ENCODE results near the gene TARP.
"Not testable (repeated sequence)": the region's sequence is repeated elsewhere in the genome, so short reads cannot be mapped to it uniquely, and the experiment has no call there.

The TARP gene

DNA sequence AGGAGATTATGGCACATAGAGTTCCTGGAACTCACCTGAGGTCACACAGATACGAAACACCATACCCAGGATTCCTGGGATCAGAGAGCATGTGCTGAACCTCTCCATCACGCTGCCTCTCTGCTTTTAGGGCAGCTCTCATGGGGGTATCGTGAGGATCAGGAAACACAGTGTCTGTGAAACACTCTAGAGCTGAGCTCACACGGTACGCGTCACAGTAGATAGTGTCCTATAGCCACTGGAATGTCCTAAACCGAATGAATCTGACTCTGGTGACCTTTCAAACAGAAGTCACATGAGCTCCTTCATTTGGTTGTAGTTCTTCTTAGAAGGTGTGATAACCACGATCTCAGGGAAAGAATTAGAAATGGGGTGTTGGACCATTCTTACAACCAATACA is 14.3 kb downstream of the TARP start:
- DNase-seq = not testable (repeated sequence)

- no peak for DNase-seq
Measured at GRCh38 chr7:38257350-38257677, 16.1 kb downstream of the TARP start.

DNA sequence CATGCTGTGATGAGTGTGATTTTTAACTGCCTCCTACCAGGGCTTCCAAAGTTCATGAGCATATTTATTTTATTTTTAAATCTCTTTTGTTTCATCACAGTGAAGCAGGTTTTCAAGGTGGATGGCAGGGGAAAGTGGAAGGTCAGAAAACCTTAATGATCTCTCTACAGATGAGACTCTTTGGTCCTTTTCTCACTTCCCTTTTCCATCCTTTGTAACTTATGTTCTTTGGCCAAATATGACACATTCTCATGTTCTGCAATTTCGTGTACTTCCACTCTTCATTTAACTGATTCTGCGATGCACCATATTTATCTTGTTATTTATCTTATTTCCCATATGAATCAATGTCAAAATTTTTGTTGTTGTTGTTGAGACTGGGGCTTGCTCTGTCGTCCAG is 23.6 kb downstream of the TARP start:
- DNase-seq = not testable (repeated sequence)

DNA sequence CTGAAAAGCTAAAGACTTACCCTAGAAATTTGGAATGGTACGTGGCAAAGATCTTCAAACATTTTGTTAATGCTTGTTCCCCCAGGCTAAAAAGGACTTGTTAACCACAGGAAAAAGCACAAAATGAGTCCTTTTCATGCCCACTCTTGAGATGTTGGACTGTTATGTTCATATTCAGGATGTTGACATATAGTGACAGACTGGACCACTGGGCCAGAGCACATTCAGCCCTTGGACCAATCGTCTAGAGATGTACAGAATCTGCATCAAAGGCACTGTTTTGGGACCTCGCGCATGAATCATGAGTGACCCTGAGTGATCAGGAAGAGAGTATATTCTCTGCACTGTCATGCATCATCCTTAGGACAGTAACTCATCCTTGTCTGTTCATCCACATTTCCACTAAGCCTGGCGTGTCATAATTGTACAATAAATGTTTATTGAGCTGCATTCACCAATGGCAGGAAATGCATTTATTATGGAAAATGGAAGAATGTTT is 25.3 kb downstream of the TARP start:
- DNase-seq = no peak

- DNase-seq = no peak
Measured at GRCh38 chr7:38245409-38245977, 27.9 kb downstream of the TARP start.

DNA sequence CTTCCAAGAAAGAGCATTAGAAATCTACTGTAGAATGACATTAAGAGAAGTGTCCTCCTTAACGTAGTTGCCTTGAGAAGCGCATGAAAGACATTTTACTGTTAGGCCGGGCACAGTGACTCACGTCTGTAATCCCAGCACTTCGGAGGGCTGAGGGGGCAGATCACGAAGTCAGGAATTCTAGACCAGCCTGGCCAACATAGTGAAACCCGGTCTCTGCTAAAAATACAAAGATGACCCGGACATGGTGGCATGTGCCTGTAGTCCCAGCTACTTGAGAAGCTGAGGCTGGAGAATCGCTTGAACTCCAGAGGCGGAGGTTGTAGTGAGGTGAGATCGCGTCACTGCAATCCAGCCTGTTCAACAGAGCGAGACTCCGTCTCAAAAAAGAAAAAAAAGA is 28.9 kb downstream of the TARP start:
- DNase-seq = no peak

GRCh38 chr7:38243345-38243744 is 30.1 kb downstream of the TARP start:
- not testable (repeated sequence) for DNase-seq

DNA sequence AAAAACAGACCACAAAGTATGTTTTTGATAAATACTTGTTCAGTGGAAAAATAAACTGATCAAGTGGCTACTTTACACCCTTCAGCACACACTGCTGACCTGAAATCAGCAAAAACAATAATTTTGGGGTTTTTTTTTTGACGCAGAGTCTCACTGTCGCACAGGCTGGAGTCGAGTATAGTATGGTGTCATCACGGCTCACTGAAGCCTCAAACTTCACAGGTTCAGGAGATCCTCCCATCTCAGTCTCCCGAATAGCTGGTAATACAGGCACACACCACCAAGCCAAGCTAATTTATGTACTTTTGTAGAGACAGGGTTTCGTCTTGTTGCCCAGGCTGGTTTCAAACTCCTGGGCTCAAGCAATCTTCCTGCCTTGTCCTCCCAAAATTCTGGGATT is 30.6 kb downstream of the TARP start:
- DNase-seq = no peak

DNA sequence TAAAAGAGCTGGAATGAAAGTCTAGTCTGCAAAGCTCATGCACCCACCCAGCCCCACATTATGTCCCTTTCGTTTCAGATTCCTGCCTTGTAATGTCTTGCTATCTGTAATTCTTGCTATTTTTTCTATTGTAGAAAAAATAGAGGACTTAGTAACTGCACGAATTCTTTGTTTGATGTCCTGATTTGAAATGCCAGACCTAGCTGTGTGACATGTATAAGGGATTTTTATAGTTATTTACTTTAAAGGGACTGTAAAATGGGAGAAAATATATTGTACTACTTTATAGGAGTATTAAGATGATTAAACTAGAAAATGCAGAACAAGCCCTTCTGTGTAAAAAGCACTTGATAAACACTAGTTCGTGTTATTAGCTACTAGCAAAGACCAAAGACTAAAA is 32.4 kb downstream of the TARP start:
- DNase-seq = no peak

DNA sequence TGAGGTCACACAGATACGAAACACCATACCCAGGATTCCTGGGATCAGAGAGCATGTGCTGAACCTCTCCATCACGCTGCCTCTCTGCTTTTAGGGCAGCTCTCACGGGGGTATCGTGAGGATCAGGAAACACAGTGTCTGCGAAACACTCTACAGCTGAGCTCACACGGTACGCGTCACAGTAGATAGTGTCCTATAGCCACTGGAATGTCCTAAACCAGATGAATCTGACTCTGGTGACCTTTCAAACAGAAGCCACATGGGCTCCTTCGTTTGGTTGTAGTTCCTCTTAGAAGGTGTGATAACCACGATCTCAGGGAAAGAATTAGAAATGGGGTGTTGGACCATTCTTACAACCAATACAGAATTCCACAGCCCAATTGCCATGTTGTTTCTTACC is 34.3 kb downstream of the TARP start:
- DNase-seq = not testable (repeated sequence)

- DNase-seq = no peak
Measured at GRCh38 chr7:38235606-38236005, 37.8 kb downstream of the TARP start.

- not testable (repeated sequence) for DNase-seq
Measured at GRCh38 chr7:38234759-38235158, 38.7 kb downstream of the TARP start.

DNA sequence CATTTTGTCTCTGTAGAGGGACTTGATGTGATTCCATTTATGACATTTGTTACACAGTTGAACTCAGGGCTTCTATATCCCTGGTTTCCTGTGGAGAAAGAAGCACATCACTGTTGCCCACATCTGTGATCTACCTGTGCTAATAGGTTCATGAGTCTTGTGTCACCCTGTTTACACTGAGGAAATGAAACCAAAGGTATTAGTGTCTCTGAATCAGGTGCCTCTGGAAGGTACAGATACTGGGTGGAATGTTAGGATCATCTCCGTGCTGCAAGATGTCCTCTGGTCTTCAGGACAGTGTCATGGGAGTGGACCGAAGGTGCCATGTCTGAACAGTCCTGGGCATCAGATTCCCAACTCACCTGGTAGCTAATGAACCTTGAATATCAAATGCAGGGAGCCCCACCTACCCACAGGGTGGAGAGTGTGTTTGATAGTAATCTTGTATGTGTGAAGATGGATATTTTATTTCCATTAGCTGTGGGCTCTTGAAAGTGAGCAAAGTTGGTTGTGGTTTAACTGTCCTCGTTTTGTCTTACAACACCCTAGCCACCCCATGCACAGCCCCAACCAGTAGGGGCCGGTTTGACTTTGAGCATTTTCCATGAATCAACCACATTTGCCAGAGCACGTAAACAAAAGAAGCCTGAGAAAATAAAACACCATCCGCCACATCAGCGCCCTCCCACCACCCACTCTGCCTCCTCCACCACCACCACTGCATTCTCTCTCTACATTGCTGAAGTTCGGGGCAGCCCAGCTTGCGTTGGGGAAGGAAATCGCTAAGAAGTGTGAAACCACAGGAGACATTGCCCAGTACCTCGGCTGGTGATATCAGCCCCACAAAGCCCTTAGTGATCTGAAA is 40.7 kb downstream of the TARP start:
- peak; percentile 85 for DNase-seq

DNA sequence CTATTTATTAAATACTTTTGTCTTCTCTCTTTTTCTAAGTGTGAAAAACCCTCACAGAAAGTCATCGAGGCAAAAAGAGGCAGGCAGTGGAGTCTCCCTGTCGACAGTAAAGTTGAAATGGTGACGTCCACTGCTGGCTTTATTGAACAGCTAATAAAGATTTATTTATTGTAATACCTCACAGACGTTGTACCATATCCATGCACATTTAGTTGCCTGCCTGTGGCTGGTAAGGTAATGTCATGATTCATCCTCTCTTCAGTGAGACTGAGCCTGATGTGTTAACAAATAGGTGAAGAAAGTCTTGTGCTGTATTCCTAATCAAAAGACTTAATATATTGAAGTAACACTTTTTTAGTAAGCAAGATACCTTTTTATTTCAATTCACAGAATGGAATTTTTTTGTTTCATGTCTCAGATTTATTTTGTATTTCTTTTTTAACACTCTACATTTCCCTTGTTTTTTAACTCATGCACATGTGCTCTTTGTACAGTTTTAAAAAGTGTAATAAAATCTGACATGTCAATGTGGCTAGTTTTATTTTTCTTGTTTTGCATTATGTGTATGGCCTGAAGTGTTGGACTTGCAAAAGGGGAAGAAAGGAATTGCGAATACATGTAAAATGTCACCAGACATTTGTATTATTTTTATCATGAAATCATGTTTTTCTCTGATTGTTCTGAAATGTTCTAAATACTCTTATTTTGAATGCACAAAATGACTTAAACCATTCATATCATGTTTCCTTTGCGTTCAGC is 43.4 kb downstream of the TARP start:
- DNase-seq = no peak

- no peak for DNase-seq
Measured at GRCh38 chr7:38229386-38229785, 44.0 kb downstream of the TARP start.

DNA sequence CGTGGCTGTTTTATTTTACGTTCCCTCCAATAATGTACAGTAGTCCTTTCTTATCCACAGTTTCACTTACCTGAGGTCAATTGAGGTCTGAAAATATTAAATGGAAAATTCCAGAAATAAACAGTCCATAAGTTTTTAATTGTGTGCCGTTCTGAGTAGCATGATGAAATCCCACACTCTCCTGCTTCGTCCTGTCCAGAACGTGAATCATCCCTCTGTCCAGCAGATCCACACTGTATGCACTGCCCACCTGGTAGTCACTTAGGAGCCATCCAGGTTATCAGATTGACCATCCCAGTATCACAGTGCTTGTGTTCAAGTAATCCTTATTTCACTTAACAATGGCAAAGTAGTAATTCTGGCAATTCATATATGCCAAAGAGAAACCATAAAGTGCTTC is 49.0 kb downstream of the TARP start:
- DNase-seq = no peak

DNA sequence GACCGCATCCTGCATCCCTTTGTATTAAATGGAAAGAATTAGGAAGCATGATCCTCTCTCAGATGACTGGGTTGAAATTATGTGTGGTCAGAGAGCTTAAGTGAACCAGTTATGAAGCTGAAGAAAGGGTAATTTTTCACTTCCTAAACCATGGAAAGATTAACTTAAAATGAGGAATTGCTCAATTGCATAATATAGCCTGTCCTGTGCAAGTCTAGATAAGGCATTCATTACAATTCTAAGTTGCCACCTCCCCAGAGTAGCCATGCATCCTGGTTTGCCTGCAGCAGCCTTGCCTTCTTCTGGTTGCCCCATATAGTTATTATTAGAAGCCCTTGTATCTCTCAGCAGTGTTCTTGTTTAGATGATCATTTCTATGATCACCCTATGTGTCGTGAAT is 50.1 kb downstream of the TARP start:
- no peak for DNase-seq

- no peak for DNase-seq
Measured at GRCh38 chr7:38222481-38223096, 50.8 kb downstream of the TARP start.

- DNase-seq = no peak
Measured at GRCh38 chr7:38220452-38220851, 53.0 kb downstream of the TARP start.

DNA sequence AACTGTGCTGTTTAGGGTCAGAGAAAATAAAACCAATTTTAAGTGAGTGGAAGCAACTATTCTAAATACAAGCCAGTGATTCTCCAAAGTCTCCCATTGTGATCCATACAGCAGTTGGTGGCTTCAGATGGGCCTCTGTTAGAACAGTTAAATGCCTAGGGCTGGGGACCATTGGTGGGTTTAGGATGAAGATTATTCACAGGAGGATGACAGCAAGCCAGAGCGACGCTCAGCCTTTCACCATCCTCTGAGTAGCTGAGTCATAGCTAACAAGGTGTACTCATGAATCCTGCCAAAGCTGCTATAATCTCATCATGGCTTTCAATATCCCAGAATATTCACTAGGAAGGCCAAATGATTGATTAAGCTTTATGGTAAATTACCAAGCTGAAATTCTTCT is 55.8 kb downstream of the TARP start:
- DNase-seq = no peak

DNA sequence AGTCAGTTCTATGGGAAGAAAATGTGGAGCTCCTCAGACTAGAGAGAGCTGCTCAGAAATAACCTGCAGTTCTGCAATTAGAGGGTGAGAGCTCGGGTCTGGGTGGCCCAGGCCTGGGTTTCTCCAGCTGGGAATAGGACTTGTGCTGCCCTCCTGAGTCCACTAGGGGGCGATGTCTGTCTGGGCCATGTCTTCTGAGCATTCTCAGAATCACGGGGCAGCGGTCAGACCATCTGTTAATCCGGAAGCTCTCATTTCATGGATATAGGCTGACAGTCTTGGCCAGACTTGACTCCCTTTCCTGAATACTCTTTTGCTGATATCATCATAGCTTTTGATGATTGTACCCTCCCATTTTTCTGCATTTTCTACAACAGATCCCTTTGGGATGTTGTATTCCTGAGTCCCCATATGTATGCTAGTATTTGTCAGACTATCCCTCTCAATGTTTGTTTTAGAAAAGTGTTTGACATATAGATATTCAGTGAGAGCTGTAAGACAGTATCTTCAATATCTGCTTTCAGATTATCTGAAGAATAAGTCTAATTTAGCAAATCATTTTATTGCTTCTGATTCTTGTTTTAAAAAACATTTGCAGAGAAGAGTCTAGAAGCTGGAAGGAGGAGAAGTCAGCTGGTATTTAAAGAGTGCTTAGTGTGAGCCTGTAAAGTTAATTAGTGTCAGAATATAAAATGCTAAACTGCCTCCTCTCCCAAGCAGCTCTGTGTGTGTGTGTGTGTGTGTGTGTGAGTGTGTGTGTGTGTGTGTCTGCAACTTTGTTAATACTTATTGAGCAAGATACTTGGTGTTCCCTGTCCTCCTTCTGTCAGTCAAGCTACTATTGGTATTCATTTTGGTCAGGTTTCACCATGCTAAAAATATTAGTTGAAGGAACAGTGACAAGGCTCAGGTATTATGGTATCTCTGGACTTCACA is 57.4 kb downstream of the TARP start:
- peak; percentile 86 for DNase-seq

GRCh38 chr7:38215115-38215514 is 58.3 kb downstream of the TARP start:
- no peak for DNase-seq

Data from activated CD8-positive, alpha-beta memory T cell treated with anti-CD3 and anti-CD28 coated beads for 24 hours (primary cell).